Neural crest cell (in vitro differentiated cells): ENCODE results near the gene UCN2. TPM values are rescaled to one million over a fixed set of nuclear protein-coding genes. Genes with fewer than 3 reads are reported as not detected.

Experiments
- DNase-seq: peaks from one replicate; pipeline ENCODE4 v3.0.0; 2021; ENCODE audit warnings: low read depth, mixed read lengths, low spot score
- H3K27ac Mint-ChIP-seq: one replicate; pipeline ENCODE4 v1.8.0; 2021; ENCODE audit warnings: mild to moderate bottlenecking, mixed read lengths; ENCODE audit not compliant: unreplicated experiment
- H3K27me3 Mint-ChIP-seq: 2 replicates; pipeline ENCODE4 v1.8.0; 2021; ENCODE audit warnings: low read depth, mild to moderate bottlenecking, mixed read lengths
- H3K36me3 Mint-ChIP-seq: 2 replicates; pipeline ENCODE4 v1.8.0; 2021; ENCODE audit warnings: low read depth, mild to moderate bottlenecking, mixed read lengths
- H3K4me1 Mint-ChIP-seq: 2 replicates; pipeline ENCODE4 v1.8.0; 2021; ENCODE audit warnings: mixed read lengths
- H3K4me3 Mint-ChIP-seq: one replicate; pipeline ENCODE4 v1.8.0; 2021; ENCODE audit warnings: mild to moderate bottlenecking, mixed read lengths
- H3K9me3 Mint-ChIP-seq: 2 replicates; pipeline ENCODE4 v1.8.0; 2021; ENCODE audit warnings: mixed read lengths
- CTCF ChIP-seq: fragments of 200-600 bp; sonication (generic); conservative IDR thresholded peaks from 2 replicates; pipeline ENCODE4 v1.5.0; 2021; ENCODE audit warnings: antibody characterized with exemption, mild to moderate bottlenecking
- total RNA-seq: library from RNA; stranded (reverse); gene quantifications from 2 replicates; pipeline ENCODE4 v1.2.1, GENCODE V29; 2021

The UCN2 gene
- total RNA-seq, 1 donor from 2014 or later = 1.3 TPM

GRCh38 chr3:48569808-48570450 is 6.3 kb upstream of the UCN2 start:
- H3K27me3 Mint-ChIP-seq = no peaks in the 10 kb centered on the region
- no peak overlapping the region for H3K4me3 Mint-ChIP-seq
- no peak for TF ChIP-seq CTCF
- no peaks in the 10 kb centered on the region for H3K9me3 Mint-ChIP-seq
- H3K27ac Mint-ChIP-seq = no peak overlapping the region
- DNase-seq = no peak
- no peaks in the 10 kb centered on the region for H3K4me1 Mint-ChIP-seq
- no peaks in the 10 kb centered on the region for H3K36me3 Mint-ChIP-seq

- Mint-ChIP-seq H3K4me1 (no peaks in the 10 kb centered on the region), H3K36me3 (no peaks in the 10 kb centered on the region), H3K9me3 (no peaks in the 10 kb centered on the region), H3K4me3 (no peak overlapping the region), H3K27ac (no peak overlapping the region), H3K27me3 (no peaks in the 10 kb centered on the region)
- TF ChIP-seq CTCF = no peak
- DNase-seq = no peak
Observed at GRCh38 chr3:48569400-48569799, 5.8 kb upstream of the UCN2 start.

GRCh38 chr3:48568476-48568875 is 4.9 kb upstream of the UCN2 start:
- no peak for TF ChIP-seq CTCF
- no peak for DNase-seq
- no peaks in the 10 kb centered on the region for H3K27me3 Mint-ChIP-seq
- no peak overlapping the region for H3K4me3 Mint-ChIP-seq
- H3K4me1 Mint-ChIP-seq = peaks cover 9% of the 10 kb centered on the region
- no peaks in the 10 kb centered on the region for H3K9me3 Mint-ChIP-seq
- H3K27ac Mint-ChIP-seq = no peak overlapping the region
- H3K36me3 Mint-ChIP-seq = no peaks in the 10 kb centered on the region

- Mint-ChIP-seq H3K27me3 (no peaks in the 10 kb centered on the region), H3K36me3 (no peaks in the 10 kb centered on the region), H3K4me1 (peaks cover 16% of the 10 kb centered on the region), H3K9me3 (no peaks in the 10 kb centered on the region), H3K27ac (no peak overlapping the region), H3K4me3 (no peak overlapping the region)
- no peak for TF ChIP-seq CTCF
- no peak for DNase-seq
Observed at GRCh38 chr3:48567500-48567899, 3.9 kb upstream of the UCN2 start.

GRCh38 chr3:48567090-48567489 is 3.5 kb upstream of the UCN2 start:
- peaks cover 16% of the 10 kb centered on the region for H3K4me1 Mint-ChIP-seq
- H3K27ac Mint-ChIP-seq = no peak overlapping the region
- TF ChIP-seq CTCF = no peak
- H3K27me3 Mint-ChIP-seq = no peaks in the 10 kb centered on the region
- H3K9me3 Mint-ChIP-seq = no peaks in the 10 kb centered on the region
- no peak overlapping the region for H3K4me3 Mint-ChIP-seq
- no peak for DNase-seq
- no peaks in the 10 kb centered on the region for H3K36me3 Mint-ChIP-seq
